Frontal cortex (tissue), 4 donors: ENCODE results near the gene CDR2L. TPM values are rescaled to one million over a fixed set of nuclear protein-coding genes. Genes with fewer than 3 reads are reported as not detected.
"Not testable (repeated sequence)": the region's sequence is repeated elsewhere in the genome, so short reads cannot be mapped to it uniquely, and the experiment has no call there.

Source experiments
- DNase-seq, 2 donors: peaks; one replicate each; pipeline ENCODE4 v3.0.0; 2012; ENCODE audit warnings: low spot score in 2 of 2
- FAIRE-seq: peaks from 2 replicates; lab custom pipeline; 2012; peaks lifted over from hg19 to GRCh38; lab: Jason Lieb, UNC
- total RNA-seq: library from RNA; depleted of rRNA; stranded (reverse); fragments of >200 nt; gene quantifications from one replicate; pipeline ENCODE4 v1.2.3, GENCODE V29; 2014
- donor health status: control.
- donor health status: control.
- donor health status: control.

The CDR2L gene
- total RNA-seq, 1 donor from 2014 or later: 3.3 TPM

DNA sequence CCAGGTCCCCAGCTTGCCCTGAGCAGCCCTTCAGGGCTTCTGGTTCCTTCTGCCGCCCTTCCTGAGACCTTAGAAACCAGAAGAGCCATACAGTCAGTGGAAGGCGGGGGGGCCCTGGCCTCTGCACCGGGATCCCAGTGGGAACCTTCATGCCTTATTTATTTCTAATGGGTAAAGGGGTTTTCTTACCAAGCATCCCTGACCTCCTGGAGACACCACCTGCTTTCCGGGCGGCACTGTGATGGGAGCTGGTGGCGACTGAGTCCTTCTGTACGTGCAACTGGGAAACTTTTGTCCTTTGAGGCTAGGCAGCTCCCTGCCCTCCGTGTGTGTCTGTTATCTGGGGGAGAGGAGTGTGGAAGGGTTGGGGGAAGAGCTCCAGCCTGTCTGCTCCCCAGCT lies 17.9 kb downstream of the CDR2L start:
- DNase-seq (no peak), FAIRE-seq (no peak)

GRCh38 chr17:75006084-75006483 lies 18.7 kb downstream of the CDR2L start:
- not testable (repeated sequence) for FAIRE-seq, DNase-seq

DNA sequence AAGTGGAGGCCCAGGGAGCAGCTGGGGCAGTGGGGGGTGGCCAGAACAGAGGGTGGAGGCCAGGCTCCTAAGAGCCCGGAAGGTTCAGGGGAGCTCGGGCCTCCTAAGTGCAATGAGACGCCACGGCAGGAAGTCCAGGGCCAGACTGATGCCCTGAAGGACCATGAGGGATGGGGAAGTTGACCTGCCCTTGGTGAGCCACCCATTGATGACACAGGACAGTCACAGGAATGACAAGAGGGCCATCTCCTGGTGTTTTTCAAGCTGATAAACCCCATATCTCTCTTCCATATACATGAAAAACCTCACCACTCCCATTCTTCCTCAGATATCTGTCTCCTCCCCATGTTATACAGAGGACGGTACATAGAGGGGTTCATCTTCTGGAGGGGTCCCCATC lies 19.2 kb downstream of the CDR2L start:
- FAIRE-seq (no peak), DNase-seq (no peak)

DNA sequence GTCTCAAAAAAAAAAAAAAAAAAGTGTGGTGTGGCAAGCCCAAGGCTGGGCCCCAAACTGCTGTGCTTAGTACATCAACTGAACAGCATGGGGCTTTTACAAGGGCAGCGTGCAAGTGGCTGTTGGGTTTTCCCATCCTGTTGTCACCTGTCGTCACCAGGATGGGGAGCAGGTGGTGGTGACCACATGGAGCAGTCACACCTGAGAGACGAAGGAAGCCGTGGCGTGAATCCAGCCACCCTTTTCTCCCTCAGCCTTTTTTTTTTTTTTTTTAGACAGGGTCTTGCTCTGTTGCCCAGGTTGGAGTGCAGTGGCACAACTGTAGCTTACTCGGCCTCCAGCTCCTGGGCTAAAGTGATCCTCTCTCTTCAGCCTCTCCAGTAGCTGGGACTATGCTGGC lies 20.9 kb downstream of the CDR2L start:
- DNase-seq (no peak), FAIRE-seq (no peak)

DNA sequence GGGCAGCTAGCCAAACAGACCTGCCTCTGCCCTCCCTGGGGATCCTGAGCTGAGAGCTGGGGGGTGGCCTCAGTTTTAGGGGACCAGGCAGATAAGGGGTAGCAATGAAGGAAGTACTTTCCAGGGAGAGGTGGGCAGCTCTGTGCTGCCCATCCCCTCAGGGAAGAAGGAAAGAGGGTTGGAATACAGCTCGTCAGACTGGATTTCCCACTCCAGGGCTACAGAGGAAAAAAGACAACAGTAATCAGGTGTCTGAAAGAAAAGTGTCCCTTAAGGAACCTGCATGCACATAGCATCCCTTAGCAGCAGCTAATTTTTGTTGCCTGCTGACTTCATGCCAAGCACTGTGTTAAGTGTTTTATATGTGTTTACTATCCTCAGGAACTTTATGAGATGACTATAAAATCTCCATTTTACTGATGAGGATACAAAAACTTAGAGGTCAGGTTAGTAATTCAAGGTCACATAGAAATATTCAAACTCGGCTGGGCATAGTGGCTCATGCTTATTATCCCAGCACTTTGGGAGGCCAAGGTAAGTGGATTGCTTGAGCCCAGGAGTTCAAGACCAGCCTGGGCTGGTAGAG lies 21.8 kb downstream of the CDR2L start:
- FAIRE-seq (no peak), DNase-seq (no peak)

DNA sequence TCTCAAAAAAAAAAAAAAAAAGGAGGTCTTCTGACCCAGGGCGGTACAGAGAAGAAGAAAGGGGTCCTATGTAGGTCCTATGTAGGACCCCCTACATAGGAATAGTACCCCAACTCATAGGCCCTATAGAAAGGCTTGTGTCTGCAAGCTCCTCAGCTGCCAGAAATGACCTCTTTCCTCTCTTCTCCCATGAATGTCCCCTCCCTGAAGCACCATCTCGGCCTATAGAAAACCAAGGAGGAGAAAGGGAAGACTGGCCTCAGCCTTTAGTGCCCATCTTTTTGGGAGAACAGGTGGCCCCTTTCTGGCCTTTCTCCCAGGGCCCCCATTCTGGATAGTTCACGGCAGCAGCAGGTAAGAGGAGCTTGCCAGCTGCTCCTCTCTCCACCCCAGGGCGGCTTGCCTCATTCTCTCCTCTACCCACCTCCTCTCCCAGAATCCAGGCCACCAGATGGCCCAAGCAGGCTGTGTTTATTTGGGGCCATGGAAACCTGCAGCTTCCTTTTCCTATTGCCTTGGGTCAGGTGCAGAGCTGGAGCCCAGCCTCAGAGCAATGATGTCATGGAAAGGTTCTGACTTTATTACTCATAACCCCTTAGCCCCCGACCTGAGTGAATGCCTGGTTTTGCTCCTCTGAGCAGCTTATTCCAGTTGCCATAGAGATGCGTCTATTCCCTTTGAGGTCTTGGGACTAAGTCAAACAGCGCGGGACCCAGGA lies 23.4 kb downstream of the CDR2L start:
- no peak for DNase-seq

GRCh38 chr17:75011401-75012095 lies 24.1 kb downstream of the CDR2L start:
- FAIRE-seq: no peak

More for the DNA sequence above, 23.4 kb downstream of the CDR2L start:
- FAIRE-seq: no peak

GRCh38 chr17:75012096-75012345 lies 24.6 kb downstream of the CDR2L start:
- no peak for DNase-seq
- no peak for FAIRE-seq

More at GRCh38 chr17:75011401-75012095, 24.1 kb downstream of the CDR2L start:
- DNase-seq: peak in 1 of 2 donors; percentile 63

GRCh38 chr17:75012346-75013091 lies 25.1 kb downstream of the CDR2L start, which contains the start of gene MRPL58:
Gene MRPL58, plus strand, starts transcription at chr17:75012670. Its CDS starts 17 bp downstream, at chr17:75012687.
- DNase-seq (peak; percentile 83 to 88), FAIRE-seq (no peak)

DNA sequence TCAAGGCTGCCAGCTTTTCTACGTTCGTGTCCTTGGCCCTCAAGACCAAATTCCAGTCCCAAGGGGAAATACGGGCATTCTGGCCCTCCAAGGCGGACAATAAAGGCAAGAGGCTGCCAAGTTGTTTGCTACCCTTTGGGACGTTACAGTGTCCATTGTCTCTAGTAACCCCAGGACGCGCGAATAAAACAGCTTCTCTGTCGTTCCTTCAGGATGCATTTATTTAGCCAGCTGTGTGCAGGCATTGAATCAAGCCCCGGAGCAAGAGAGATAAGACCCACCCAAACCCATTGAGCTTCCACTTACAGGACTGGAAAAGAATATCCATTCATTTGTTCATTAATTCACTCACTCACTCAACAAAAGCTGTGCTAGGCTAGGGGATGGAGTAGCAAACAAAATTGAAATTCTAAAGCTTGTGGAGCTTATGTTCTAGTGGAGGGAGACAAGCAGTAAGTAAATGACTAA lies 25.7 kb downstream of the CDR2L start:
- FAIRE-seq: no peak
- no peak for DNase-seq

- DNase-seq (no peak), FAIRE-seq (no peak)
These were observed 31.7 kb downstream of the CDR2L start for GRCh38 chr17:75019146-75019545.

DNA sequence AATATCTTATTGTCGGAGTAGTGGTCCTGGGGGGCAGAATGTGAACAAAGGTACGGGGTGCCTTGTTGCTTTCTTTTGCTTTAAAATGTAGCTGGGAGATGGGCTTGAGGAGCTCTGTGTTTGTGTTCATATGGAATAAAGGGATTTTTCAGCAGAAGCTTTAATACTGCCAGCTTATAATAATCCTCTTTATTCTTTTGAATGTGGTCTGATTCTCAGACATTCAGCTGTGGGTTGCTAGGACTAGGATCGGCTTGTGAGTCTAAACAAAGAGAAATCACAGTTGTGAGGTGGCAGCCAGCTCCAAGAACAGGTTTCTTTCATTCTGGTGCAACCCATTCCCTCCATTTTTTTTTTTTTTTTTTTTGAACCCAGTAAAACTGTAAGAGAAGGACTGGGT lies 32.3 kb downstream of the CDR2L start:
- DNase-seq: no peak
- no peak for FAIRE-seq

DNA sequence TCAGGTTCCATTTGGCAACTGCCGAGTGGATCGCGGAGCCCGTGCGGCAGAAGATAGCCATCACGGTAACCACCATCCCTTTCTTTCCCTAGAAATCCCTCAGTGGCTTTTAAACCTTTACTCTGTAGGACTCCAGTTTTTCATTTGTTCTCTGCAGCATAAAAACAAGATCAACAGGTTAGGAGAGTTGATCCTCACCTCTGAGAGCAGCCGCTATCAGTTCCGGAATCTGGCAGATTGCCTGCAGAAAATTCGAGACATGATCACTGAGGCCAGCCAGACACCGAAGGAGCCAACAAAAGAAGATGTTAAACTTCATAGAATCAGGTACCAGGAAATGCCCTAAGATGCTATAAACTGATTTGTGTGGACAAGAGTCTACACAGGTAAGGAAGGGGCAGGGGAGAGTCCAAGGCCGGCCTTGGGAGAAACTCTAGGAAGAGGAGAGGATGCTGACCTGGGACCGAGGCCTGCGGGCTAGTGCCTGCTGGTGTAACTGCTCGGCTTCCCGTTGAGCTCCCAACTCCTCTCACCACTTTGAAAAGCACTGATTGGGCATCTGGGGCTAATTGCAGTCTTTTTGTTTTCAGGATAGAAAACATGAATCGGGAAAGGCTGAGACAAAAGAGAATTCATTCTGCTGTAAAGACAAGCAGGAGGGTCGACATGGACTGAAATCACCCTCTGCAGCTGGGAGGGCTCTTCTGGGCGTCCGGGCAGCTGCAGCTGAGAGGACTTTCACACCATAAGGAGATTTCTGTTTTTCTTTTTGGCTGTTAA lies 33.1 kb downstream of the CDR2L start:
- FAIRE-seq (no peak), DNase-seq (no peak)

DNA sequence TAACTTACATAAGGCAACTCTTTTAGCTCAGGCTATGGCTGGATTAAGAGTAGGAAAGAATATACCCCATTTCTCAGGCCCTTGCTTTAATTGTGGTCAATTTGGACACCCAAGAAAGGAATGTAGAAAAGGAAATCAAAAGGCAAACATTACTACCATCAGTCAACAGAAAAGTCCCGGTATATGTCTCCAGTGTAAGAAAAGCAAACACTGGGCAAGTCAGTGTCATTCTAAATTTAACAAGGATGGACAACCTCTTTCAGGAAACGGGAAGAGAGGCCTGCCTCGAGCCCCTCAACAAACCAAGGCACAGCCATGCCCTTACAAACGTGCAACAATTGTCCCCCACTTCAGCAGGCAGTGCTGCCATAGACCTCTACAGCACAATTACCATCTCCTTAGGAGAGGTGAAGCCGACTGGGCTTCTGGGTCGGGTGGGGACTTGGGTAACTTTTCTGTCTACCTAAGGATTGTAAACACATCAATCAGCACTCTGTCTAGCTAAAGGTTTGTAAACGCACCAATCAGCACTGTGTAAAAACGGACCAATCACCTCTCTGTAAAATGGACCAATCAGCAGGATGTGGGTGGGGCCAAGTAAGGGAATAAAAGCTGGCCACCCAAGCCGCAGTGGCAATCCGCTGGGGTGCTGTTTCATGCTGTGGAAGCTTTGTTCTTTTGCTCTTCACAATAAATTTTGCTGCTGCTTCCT lies 37.4 kb downstream of the CDR2L start:
- no peak for FAIRE-seq

DNA sequence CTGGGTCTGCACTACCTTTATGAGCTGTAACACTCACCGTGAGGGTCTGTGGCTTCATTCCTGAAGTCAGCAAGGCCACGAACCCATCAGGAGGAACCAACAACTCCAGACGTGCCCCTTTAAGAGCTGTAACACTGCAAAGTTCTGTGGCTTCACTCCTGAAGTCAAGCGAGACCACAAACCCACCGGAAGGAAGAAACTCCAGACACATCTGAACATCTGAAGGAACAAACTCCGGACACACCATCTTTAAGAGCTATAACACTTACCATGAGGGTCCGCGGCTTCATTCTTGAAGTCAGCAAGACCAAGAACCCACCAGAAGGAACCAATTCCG lies 37.9 kb downstream of the CDR2L start:
- DNase-seq: not testable (repeated sequence)

More for the DNA sequence above, 37.4 kb downstream of the CDR2L start:
- DNase-seq: no peak

GRCh38 chr17:75026650-75027049 lies 39.2 kb downstream of the CDR2L start:
- not testable (repeated sequence) for DNase-seq, FAIRE-seq

More for the DNA sequence above, 37.9 kb downstream of the CDR2L start:
- not testable (repeated sequence) for FAIRE-seq

- FAIRE-seq (no peak), DNase-seq (no peak)
These were observed 42.7 kb downstream of the CDR2L start for GRCh38 chr17:75030161-75030560.

GRCh38 chr17:75031972-75032719 lies 44.7 kb downstream of the CDR2L start:
- FAIRE-seq (no peak), DNase-seq (peak; percentile 69 to 91)
